H1 (cell line): Measurements from ENCODE around the gene ADM2.

ENCODE experiments used
- CHD1 ChIP-seq: IDR thresholded peaks from 2 replicates; pipeline ENCODE4 v1.6.1; 2012; ENCODE audit warnings: low read depth, low read length, improper control_type of control experiment
- CTCF ChIP-seq, 3 experiments: IDR thresholded peaks; 1 replicate in 2 of 3; 2 replicates in 1 of 3; pipeline versions ENCODE4 v1.5.1 to v1.6.1; 2011; ENCODE audit warnings: low read length in 3 of 3, mild to moderate bottlenecking in 3 of 3, inconsistent platforms in 2 of 3, low read depth in 1 of 3, moderate library complexity in 1 of 3; ENCODE audit not compliant: insufficient read depth in 1 of 3; ENCODE audit errors: control extremely low read depth in 1 of 3
- EP300 ChIP-seq, 2 experiments: IDR thresholded peaks; 1 replicate in 1 of 2; 2 replicates in 1 of 2; pipeline ENCODE4 v1.6.1; 2011 to 2012; ENCODE audit warnings: low read depth in 2 of 2, low read length in 2 of 2, mild to moderate bottlenecking in 2 of 2, borderline replicate concordance in 1 of 2, inconsistent platforms in 1 of 2, moderate library complexity in 1 of 2
- GTF2F1 ChIP-seq: IDR thresholded peaks from 2 replicates; pipeline ENCODE4 v1.6.1; 2012; ENCODE audit warnings: low read depth, low read length, improper control_type of control experiment, borderline replicate concordance
- HDAC6 ChIP-seq: IDR thresholded peaks from one replicate; pipeline ENCODE4 v1.7.1; 2012; ENCODE audit warnings: low read depth, mild to moderate bottlenecking, inconsistent platforms, low read length, moderate library complexity
- NRF1 ChIP-seq: IDR thresholded peaks from 2 replicates; pipeline ENCODE4 v1.6.1; 2011; ENCODE audit warnings: mild to moderate bottlenecking, low read depth, low read length, improper control_type of control experiment
- POLR2A ChIP-seq, 2 experiments: IDR thresholded peaks; 1 replicate in 1 of 2; 2 replicates in 1 of 2; pipeline ENCODE4 v1.6.1; 2011; ENCODE audit warnings: low read depth in 2 of 2, low read length in 2 of 2, mild to moderate bottlenecking in 2 of 2; ENCODE audit errors: control extremely low read depth in 1 of 2
- POLR2AphosphoS5 ChIP-seq: IDR thresholded peaks from 2 replicates; pipeline ENCODE4 v1.6.1; 2011; ENCODE audit warnings: low read depth, low read length
- SIN3A ChIP-seq, 2 experiments: IDR thresholded peaks in 1 of 2; conservative IDR thresholded peaks in 1 of 2; 2 replicates each; pipeline ENCODE4 v1.6.1; 2011 to 2012; ENCODE audit warnings: low read length in 2 of 2, improper control_type of control experiment in 1 of 2, low read depth in 1 of 2, mild to moderate bottlenecking in 1 of 2
- ZNF274 ChIP-seq: IDR thresholded peaks from 2 replicates; pipeline ENCODE4 v1.7.0; 2012; ENCODE audit warnings: low read length, borderline replicate concordance; ENCODE audit errors: extremely low read depth

- TF ChIP-seq HDAC6 (no peak), CHD1 (no peak), NRF1 (no peak), ZNF274 (no peak), GTF2F1 (no peak), POLR2AphosphoS5 (no peak), CTCF (IDR thresholded peaks at IDR 0.05; ENCODE audit: control extremely low read depth in 1 of 3, insufficient read depth in 1 of 3, low read depth in 1 of 3, low read length in 3 of 3) (no peak), EP300 (IDR thresholded peaks at IDR 0.05; ENCODE audit: borderline replicate concordance in 1 of 2, low read depth in 2 of 2, low read length in 2 of 2) (no peak), POLR2A (IDR thresholded peaks at IDR 0.05; ENCODE audit: control extremely low read depth in 1 of 2, low read depth in 2 of 2, low read length in 2 of 2) (no peak), SIN3A (conservative IDR thresholded peaks at IDR 0.05 in 1 of 2, IDR thresholded peaks at IDR 0.05 in 1 of 2; ENCODE audit: low read depth in 1 of 2, low read length in 2 of 2) (no peak)
These were observed 44.5 kb upstream of the ADM2 start for GRCh38 chr22:50436841-50437341.
